H9 (cell line): ENCODE measurements around the gene NKX2-2. TPM values are rescaled to one million over a fixed set of nuclear protein-coding genes. Genes with fewer than 3 reads are reported as not detected.

Source experiments
- DNase-seq: peaks from one replicate; pipeline ENCODE4 v3.0.0-alpha.2; 2017
- H2AFZ ChIP-seq: one replicate; pipeline ENCODE4 v1.6.1; 2013; ENCODE audit warnings: mild to moderate bottlenecking, low read length, control low read depth, moderate library complexity
- H2AK5ac ChIP-seq: 2 replicates; pipeline ENCODE4 v1.6.1; 2013; ENCODE audit warnings: low read length, control low read depth, mixed read lengths; ENCODE audit not compliant: insufficient read length
- H2BK120ac ChIP-seq: one replicate; pipeline ENCODE4 v1.6.1; 2013; ENCODE audit warnings: low read depth, mild to moderate bottlenecking, low read length, control low read depth, inconsistent platforms; ENCODE audit not compliant: poor library complexity, severe bottlenecking
- H2BK12ac ChIP-seq: 2 replicates; pipeline ENCODE4 v1.6.1; 2013; ENCODE audit warnings: low read length, control low read depth, mixed read lengths, low read depth; ENCODE audit not compliant: insufficient read length
- H2BK15ac ChIP-seq: 2 replicates; pipeline ENCODE4 v1.6.1; 2013; ENCODE audit warnings: low read depth, low read length, control low read depth
- H2BK20ac ChIP-seq: one replicate; pipeline ENCODE4 v1.6.1; 2013; ENCODE audit warnings: low read depth, mild to moderate bottlenecking, low read length, control low read depth, inconsistent platforms; ENCODE audit not compliant: poor library complexity, severe bottlenecking
- H2BK5ac ChIP-seq: 2 replicates; pipeline ENCODE4 v1.6.1; 2013; ENCODE audit warnings: low read length, control low read depth, mixed read lengths; ENCODE audit not compliant: insufficient read length
- H3K14ac ChIP-seq: 2 replicates; pipeline ENCODE4 v1.6.1; 2013; ENCODE audit warnings: low read length, control low read depth; ENCODE audit not compliant: insufficient read depth
- H3K18ac ChIP-seq: 2 replicates; pipeline ENCODE4 v1.6.1; 2013; ENCODE audit warnings: low read depth, mild to moderate bottlenecking, mixed read lengths, low read length, control low read depth; ENCODE audit not compliant: insufficient read length
- H3K23ac ChIP-seq: 2 replicates; pipeline ENCODE4 v1.6.1; 2013; ENCODE audit warnings: low read length, control low read depth, mixed read lengths, low read depth; ENCODE audit not compliant: insufficient read length
- H3K23me2 ChIP-seq: 2 replicates; pipeline ENCODE4 v1.6.1; 2013; ENCODE audit warnings: low read depth, mild to moderate bottlenecking, mixed read lengths, low read length, control low read depth; ENCODE audit not compliant: insufficient read length, poor library complexity, severe bottlenecking
- H3K27ac ChIP-seq: 2 replicates; pipeline ENCODE4 v1.5.1; 2013; ENCODE audit warnings: low read length, control low read depth, mixed read lengths, low read depth; ENCODE audit not compliant: insufficient read length
- H3K27me3 ChIP-seq: 2 replicates; pipeline ENCODE4 v1.6.1; 2013; ENCODE audit warnings: low read length, control low read depth, inconsistent platforms; ENCODE audit not compliant: insufficient read depth
- H3K4ac ChIP-seq: 2 replicates; pipeline ENCODE4 v1.6.1; 2013; ENCODE audit warnings: low read depth, mild to moderate bottlenecking, control low read depth, inconsistent platforms, low read length, moderate library complexity
- H3K4me1 ChIP-seq: 2 replicates; pipeline ENCODE4 v1.6.1; 2013; ENCODE audit warnings: low read length, control low read depth, inconsistent platforms; ENCODE audit not compliant: insufficient read depth
- H3K4me2 ChIP-seq: 2 replicates; pipeline ENCODE4 v1.6.1; 2013; ENCODE audit warnings: low read length, control low read depth, mixed read lengths; ENCODE audit not compliant: insufficient read length, insufficient read depth
- H3K56ac ChIP-seq: 2 replicates; pipeline ENCODE4 v1.6.1; 2013; ENCODE audit warnings: low read depth, mild to moderate bottlenecking, mixed read lengths, low read length, control low read depth; ENCODE audit not compliant: insufficient read length
- H3K79me1 ChIP-seq: 2 replicates; pipeline ENCODE4 v1.6.1; 2013; ENCODE audit warnings: low read depth, mild to moderate bottlenecking, moderate library complexity, low read length, control low read depth, inconsistent platforms; ENCODE audit not compliant: insufficient read depth, poor library complexity, severe bottlenecking
- H3K79me2 ChIP-seq: 2 replicates; pipeline ENCODE4 v1.6.1; 2013; ENCODE audit warnings: low read length, control low read depth, inconsistent platforms; ENCODE audit not compliant: insufficient read depth
- H3K9ac ChIP-seq: 2 replicates; pipeline ENCODE4 v1.6.1; 2013; ENCODE audit warnings: low read length, control low read depth, mixed read lengths; ENCODE audit not compliant: insufficient read length; ENCODE audit errors: extremely low read depth
- H3K9me3 ChIP-seq: one replicate; pipeline ENCODE4 v1.6.1; 2013; ENCODE audit warnings: low read depth, low read length, inconsistent platforms; ENCODE audit not compliant: control insufficient read depth
- H3T11ph ChIP-seq: one replicate; pipeline ENCODE4 v1.6.1; 2013; ENCODE audit warnings: mild to moderate bottlenecking, low read length, control low read depth, inconsistent platforms
- H4K20me1 ChIP-seq: one replicate; pipeline ENCODE4 v1.6.1; 2013; ENCODE audit not compliant: control insufficient read depth, insufficient read length, insufficient read depth
- H4K5ac ChIP-seq: 2 replicates; pipeline ENCODE4 v1.6.1; 2013; ENCODE audit warnings: low read depth, mild to moderate bottlenecking, mixed read lengths, low read length, control low read depth; ENCODE audit not compliant: insufficient read length
- H4K8ac ChIP-seq: replicated peaks from 2 replicates; pipeline ENCODE4 v1.6.1; 2013; ENCODE audit warnings: low read length, control low read depth, mixed read lengths, low read depth; ENCODE audit not compliant: insufficient read length
- H4K91ac ChIP-seq: 2 replicates; pipeline ENCODE4 v1.6.1; 2013; ENCODE audit warnings: low read depth, mild to moderate bottlenecking, moderate library complexity, mixed read lengths, low read length, control low read depth; ENCODE audit not compliant: insufficient read length
- H3K27ac Mint-ChIP-seq, 3 experiments: 2 replicates in 2 of 3; 3 replicates in 1 of 3; pipeline ENCODE4 v1.8.0; 2020 to 2021; ENCODE audit warnings: mixed read lengths in 3 of 3, mild to moderate bottlenecking in 1 of 3, moderate library complexity in 1 of 3
- H3K27me3 Mint-ChIP-seq: 2 replicates; pipeline ENCODE4 v1.8.0; 2021; ENCODE audit warnings: low read depth, mild to moderate bottlenecking, moderate library complexity, mixed read lengths
- H3K36me3 Mint-ChIP-seq, 3 experiments: 2 replicates in 2 of 3; 3 replicates in 1 of 3; pipeline ENCODE4 v1.8.0; 2020 to 2021; ENCODE audit warnings: low read depth in 3 of 3, mixed read lengths in 3 of 3; ENCODE audit not compliant: insufficient read depth in 1 of 3
- H3K4me1 Mint-ChIP-seq, 2 experiments: 2 replicates each; pipeline ENCODE4 v1.8.0; 2020; ENCODE audit warnings: mixed read lengths in 2 of 2
- H3K4me3 Mint-ChIP-seq, 2 experiments: 2 replicates in 1 of 2; 3 replicates in 1 of 2; pipeline ENCODE4 v1.8.0; 2020 to 2021; ENCODE audit warnings: mild to moderate bottlenecking in 2 of 2, mixed read lengths in 2 of 2, moderate library complexity in 1 of 2
- H3K9me3 Mint-ChIP-seq, 2 experiments: 2 replicates in 1 of 2; 3 replicates in 1 of 2; pipeline ENCODE4 v1.8.0; 2020; ENCODE audit warnings: mild to moderate bottlenecking in 2 of 2, mixed read lengths in 2 of 2, moderate library complexity in 1 of 2
- CTCF ChIP-seq: fragments of 200-600 bp; sonication (generic); conservative IDR thresholded peaks from 3 replicates; pipeline ENCODE4 v1.8.0; 2021; ENCODE audit warnings: antibody characterized with exemption, mild to moderate bottlenecking
- WGBS: extraction: QIAGEN DNeasy Blood & Tissue Kit; methylation state at CpG from one replicate; pipeline ENCODE4 v1.1.7; 2013; ENCODE audit warnings: missing lambda C conversion rate, low lambda C conversion rate, mixed read lengths; ENCODE audit not compliant: insufficient read length; ENCODE audit errors: extremely low coverage; 5-methylcytosine and 5-hydroxymethylcytosine counted together
- total RNA-seq: library from RNA; stranded (reverse); gene quantifications from 2 replicates; pipeline ENCODE4 v1.2.1, GENCODE V29; 2021

The NKX2-2 gene
- total RNA-seq, 1 experiment from 2014 or later = not detected

DNA sequence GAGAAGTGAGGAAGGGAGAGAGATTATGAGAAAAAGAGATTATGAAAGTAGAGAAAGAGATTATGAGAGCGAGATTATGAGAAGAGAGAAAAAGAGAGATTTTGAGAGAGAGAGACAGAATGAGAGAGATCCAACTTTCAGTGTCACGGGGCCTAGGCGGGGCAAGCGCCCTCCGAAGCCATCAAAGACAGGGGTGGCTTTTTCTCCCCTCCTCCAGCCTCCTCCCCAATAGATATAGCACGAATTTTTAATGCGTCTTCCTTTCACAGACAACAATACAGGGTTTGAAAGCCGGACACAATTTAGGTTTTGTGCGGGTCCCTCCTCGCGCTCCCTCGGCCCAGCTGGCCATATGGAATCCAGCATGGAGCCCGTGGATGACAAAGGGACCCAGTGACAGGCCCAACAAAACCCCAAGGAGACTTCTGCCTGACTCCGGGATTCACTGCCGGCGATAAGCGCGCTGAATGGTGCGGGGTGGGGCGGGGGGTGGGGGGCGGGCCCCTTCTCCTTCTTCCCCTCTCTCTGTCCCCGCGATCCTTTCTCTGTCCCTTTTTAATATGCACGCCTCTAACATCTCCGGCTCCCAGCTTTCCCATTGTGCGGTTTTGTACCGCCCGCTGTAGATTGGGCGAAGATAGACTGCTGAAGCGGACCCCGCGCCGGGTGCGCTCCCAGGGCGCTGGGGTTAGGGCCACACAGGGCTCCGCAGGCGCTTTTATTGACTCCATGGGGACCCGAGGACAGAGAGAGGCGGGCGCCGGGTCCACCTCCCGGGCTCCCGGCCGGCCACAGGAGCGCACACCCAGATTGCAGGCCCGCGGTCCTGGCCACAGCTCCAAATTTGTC is 5.4 kb downstream of the NKX2-2 start:
- no peaks in the 10 kb centered on the region for H3K79me1 ChIP-seq
- TF ChIP-seq CTCF = no peak
- H2BK20ac ChIP-seq = no peak overlapping the region
- no peak overlapping the region for H2AFZ ChIP-seq
- no peak overlapping the region for H4K5ac ChIP-seq
- H3T11ph ChIP-seq = no peak overlapping the region
- no peak overlapping the region for H3K14ac ChIP-seq
- H2BK15ac ChIP-seq = no peak overlapping the region
- Mint-ChIP-seq H3K27ac (no peak overlapping the region), H3K4me1 (peaks cover 16 to 50% of the 10 kb centered on the region in 2 experiments), H3K9me3 (peaks cover 0 to 5% of the 10 kb centered on the region in 2 experiments; a peak in 3 of 5 replicates), H3K4me3 (peak overlapping the region in 1 of 2 experiments; percentile 22; a peak in 1 of 5 replicates), H3K36me3 (no peaks in the 10 kb centered on the region; a peak in 1 of 7 replicates), H3K27me3 (peaks cover 96% of the 10 kb centered on the region)
- no peak overlapping the region for H3K9ac ChIP-seq
- no peak overlapping the region for H3K27ac ChIP-seq
- H2BK5ac ChIP-seq = no peak overlapping the region
- no peak overlapping the region for H3K23ac ChIP-seq
- no peak overlapping the region for H3K18ac ChIP-seq
- H4K8ac ChIP-seq = no peak overlapping the region
- no peak overlapping the region for H2BK120ac ChIP-seq
- H2AK5ac ChIP-seq = no peak overlapping the region
- no peak overlapping the region for H2BK12ac ChIP-seq
- H3K56ac ChIP-seq = no peak overlapping the region
- H3K79me2 ChIP-seq = no peaks in the 10 kb centered on the region
- DNase-seq = peak; percentile 57
- H3K4me2 ChIP-seq = no peak overlapping the region
- H3K9me3 ChIP-seq = no peaks in the 10 kb centered on the region
- H4K20me1 ChIP-seq = no peaks in the 10 kb centered on the region
- no peak overlapping the region for H4K91ac ChIP-seq
- H3K27me3 ChIP-seq = peaks cover 68% of the 10 kb centered on the region
- H3K4me1 ChIP-seq = peaks cover 3% of the 10 kb centered on the region; the same call in 1 of the 2 replicates
- 100% methylated on average over 1 of the region's 47 CpGs for WGBS
- H3K23me2 ChIP-seq = peaks cover 19% of the 10 kb centered on the region
- no peak overlapping the region for H3K4ac ChIP-seq
